ENCODE results near the gene DACH1. TPM values are rescaled to one million over a fixed set of nuclear protein-coding genes. Genes with fewer than 3 reads are reported as not detected.

DACH1 gene
- total RNA-seq, 2 donors from 2014 or later = 0.13 TPM; not detected in 1

DNA sequence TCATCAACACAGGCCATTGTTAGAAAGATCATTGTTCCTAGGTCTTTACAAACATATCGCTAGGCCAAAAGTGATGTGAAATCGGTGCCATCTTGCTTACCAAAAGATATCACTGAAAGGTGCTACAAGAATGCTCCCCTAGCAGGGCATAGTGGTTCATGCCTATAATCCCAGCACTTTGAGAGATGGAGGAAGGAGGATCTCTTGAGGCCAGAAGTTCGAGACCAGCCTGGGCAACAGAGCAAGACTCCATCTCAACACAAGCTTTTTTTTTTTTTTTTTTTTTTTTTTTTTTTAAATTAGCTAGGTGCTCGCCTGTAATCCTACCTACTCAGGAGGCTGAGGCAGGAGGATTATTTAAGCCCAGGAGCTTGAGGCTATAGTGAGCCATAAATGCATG lies 92.1 kb downstream of the DACH1 start:
- H3K4me3 Mint-ChIP-seq = no peak overlapping the region
- H3K36me3 Mint-ChIP-seq (ENCODE audit: low read depth) = no peaks in the 10 kb centered on the region
- H3K4me1 Mint-ChIP-seq = no peaks in the 10 kb centered on the region
- H3K9me3 ChIP-seq (ENCODE audit: control insufficient read depth, low read length, poor library complexity, severe bottlenecking) = no peaks in the 10 kb centered on the region
- no peaks in the 10 kb centered on the region for H3K27me3 Mint-ChIP-seq
- ATAC-seq (no peak), DNase-seq (no peak)
- no peak overlapping the region for H3K27ac Mint-ChIP-seq

DNA sequence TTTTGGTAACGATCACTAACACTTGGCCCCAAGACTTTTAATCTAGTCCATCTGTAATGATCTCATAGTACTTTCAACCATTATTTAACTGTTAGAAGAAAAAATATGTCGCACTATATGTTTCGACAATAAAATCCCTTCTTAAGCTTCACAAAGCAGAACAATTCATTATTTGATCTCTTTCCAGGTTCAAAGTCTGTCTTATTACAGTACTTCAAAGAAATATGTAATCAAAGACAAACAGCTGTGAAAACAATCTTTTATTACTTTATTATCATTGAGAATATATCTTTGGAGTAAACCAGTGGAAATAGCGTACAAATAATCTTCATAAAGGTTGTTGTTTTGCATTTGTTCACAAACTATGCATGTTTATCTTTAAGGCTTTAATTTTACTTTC lies 93.5 kb downstream of the DACH1 start:
- DNase-seq (no peak), ATAC-seq (no peak)
- H3K9me3 ChIP-seq (ENCODE audit: control insufficient read depth, low read length, poor library complexity, severe bottlenecking) = no peaks in the 10 kb centered on the region
- Mint-ChIP-seq H3K4me3 (no peak overlapping the region), H3K36me3 (ENCODE audit: low read depth) (no peaks in the 10 kb centered on the region), H3K27me3 (no peaks in the 10 kb centered on the region), H3K27ac (no peak overlapping the region), H3K4me1 (no peaks in the 10 kb centered on the region)

DNA sequence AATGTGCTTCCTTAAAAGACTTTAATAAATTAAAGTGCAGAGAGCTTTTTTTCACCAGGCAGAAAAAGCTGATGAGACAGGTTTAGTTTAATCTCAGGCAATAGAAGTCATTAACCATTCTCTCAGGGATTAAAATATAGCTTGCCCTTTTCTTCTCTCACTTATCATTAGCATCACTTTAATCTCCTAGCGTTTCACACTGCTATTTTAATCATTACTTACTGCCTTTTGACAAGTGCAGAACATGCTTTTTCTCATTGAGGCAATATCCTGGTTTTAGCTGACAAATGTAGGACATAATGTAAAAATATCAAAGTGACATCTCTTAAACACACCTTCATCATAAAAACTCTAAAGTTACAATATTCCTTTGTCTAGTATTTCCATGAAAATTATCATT lies 94.6 kb downstream of the DACH1 start:
- H3K27me3 Mint-ChIP-seq = no peaks in the 10 kb centered on the region
- DNase-seq (no peak), ATAC-seq (no peak)
- H3K9me3 ChIP-seq (ENCODE audit: control insufficient read depth, low read length, poor library complexity, severe bottlenecking) = no peaks in the 10 kb centered on the region
- no peaks in the 10 kb centered on the region for H3K4me1 Mint-ChIP-seq
- H3K4me3 Mint-ChIP-seq = no peak overlapping the region
- no peaks in the 10 kb centered on the region for H3K36me3 Mint-ChIP-seq (ENCODE audit: low read depth)
- H3K27ac Mint-ChIP-seq = no peak overlapping the region

DNA sequence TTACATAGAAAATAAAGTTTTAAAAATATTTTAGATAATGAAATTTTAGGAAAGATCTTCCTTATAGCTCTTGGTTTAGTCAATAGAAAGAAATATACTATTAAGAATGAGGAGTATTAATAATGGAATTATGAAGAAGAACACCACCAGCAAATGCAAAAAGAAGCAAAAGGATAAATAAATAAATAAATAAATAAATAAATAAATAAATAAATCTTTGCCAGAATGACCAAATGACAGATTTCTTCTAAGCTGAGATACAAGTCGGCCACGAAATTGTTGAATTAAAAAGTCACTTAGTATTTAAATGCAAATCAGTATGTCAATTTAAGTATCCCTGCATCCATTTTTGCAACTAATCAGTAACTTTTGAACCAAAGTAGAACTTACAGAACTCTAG lies 95.9 kb downstream of the DACH1 start:
- ATAC-seq (no peak), DNase-seq (no peak)

DNA sequence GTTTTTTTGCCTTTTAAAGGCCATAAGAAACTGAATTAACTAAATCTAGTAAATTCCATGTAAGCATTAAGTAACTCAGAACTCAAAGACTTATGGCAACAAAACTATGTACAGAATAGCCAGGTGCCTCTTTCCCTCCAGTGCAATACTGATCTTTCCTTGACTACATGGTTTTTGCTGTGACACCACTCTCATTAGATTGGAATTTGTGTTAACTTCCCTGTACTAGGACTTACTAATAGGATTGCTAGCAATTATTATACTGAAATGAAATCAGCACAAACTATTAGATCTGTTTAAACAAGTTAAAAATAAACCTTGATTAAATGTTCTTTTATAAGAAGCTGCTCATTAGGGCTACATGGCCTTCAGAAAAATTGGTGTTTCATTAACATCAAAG lies 96.3 kb downstream of the DACH1 start:
- DNase-seq (no peak), ATAC-seq (no peak)
- Mint-ChIP-seq H3K36me3 (ENCODE audit: low read depth) (no peaks in the 10 kb centered on the region), H3K4me1 (no peaks in the 10 kb centered on the region), H3K4me3 (no peak overlapping the region), H3K27me3 (no peaks in the 10 kb centered on the region), H3K27ac (no peak overlapping the region)
- H3K9me3 ChIP-seq (ENCODE audit: control insufficient read depth, low read length, poor library complexity, severe bottlenecking) = no peaks in the 10 kb centered on the region

More for the DNA sequence above, 95.9 kb downstream of the DACH1 start:
- H3K9me3 ChIP-seq (ENCODE audit: control insufficient read depth, low read length, poor library complexity, severe bottlenecking) = no peaks in the 10 kb centered on the region
- H3K27me3 Mint-ChIP-seq = no peaks in the 10 kb centered on the region
- no peak overlapping the region for H3K4me3 Mint-ChIP-seq
- H3K36me3 Mint-ChIP-seq (ENCODE audit: low read depth) = no peaks in the 10 kb centered on the region
- no peak overlapping the region for H3K27ac Mint-ChIP-seq
- H3K4me1 Mint-ChIP-seq = no peaks in the 10 kb centered on the region

DNA sequence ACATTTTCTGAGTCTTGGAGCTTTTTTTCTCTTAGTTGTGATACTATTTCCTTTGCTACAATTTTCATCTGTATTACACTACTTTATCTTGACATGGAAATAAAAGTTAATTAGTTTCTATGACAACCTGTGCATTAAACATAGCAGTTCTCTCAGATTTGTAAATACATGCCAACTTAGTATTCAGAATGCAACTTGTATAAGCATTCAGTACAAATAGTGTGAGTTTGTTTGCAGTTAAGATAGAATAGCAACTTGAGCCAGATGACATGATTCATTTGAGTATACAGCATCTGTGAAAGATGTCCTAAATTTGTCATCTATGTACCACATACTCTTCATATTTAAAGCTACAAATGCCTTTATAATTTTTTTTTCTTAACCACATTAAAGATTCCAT lies 98.1 kb downstream of the DACH1 start:
- ATAC-seq (no peak), DNase-seq (no peak)
- Mint-ChIP-seq H3K27me3 (no peaks in the 10 kb centered on the region), H3K36me3 (ENCODE audit: low read depth) (no peaks in the 10 kb centered on the region), H3K4me3 (no peak overlapping the region), H3K27ac (no peak overlapping the region), H3K4me1 (no peaks in the 10 kb centered on the region)
- no peaks in the 10 kb centered on the region for H3K9me3 ChIP-seq (ENCODE audit: control insufficient read depth, low read length, poor library complexity, severe bottlenecking)

DNA sequence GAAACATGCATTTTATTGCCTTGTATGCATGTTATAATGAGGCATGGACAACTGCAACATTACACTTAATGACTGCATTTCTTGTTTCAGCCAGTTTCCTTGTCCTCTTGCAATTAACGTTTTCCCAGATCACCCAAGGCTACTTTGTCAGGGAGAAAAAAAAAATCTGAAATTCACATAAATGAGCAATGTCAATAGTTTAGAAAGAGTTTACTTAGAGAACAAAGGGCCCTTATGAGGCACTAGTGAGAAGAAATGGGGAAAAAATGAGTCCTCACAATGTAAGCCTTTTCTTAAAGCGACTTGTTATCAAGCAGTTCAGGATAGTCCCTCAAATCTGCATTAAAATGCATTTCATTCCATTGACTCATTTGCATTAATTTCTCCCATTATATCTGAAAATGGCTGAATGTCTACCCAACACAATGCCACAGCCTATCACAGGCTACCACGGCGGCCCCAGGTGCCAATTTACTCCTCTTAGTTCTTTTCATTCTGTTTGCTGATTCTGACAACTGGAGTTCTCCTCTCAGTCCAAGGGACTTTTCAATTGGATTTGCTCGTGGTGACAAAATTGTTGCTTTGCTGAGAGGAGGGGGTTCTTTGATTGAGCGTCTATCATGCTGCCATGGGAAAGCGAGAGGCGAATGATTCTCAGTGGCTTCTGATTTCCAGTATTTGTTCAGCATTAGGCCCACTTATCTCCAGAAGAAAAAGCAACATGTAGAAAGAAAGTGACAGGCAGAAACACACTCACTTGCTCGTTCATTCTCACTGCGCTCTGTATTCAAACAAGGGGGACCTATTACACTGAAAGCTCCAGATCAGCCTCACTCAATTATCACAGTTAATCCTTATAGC lies 107.1 kb downstream of the DACH1 start:
- no peak overlapping the region for H3K4me3 Mint-ChIP-seq
- no peaks in the 10 kb centered on the region for H3K36me3 Mint-ChIP-seq (ENCODE audit: low read depth)
- DNase-seq (no peak), ATAC-seq (no peak)
- H3K9me3 ChIP-seq (ENCODE audit: control insufficient read depth, low read length, poor library complexity, severe bottlenecking) = no peaks in the 10 kb centered on the region
- no peaks in the 10 kb centered on the region for H3K27me3 Mint-ChIP-seq
- no peak overlapping the region for H3K27ac Mint-ChIP-seq
- no peaks in the 10 kb centered on the region for H3K4me1 Mint-ChIP-seq

DNA sequence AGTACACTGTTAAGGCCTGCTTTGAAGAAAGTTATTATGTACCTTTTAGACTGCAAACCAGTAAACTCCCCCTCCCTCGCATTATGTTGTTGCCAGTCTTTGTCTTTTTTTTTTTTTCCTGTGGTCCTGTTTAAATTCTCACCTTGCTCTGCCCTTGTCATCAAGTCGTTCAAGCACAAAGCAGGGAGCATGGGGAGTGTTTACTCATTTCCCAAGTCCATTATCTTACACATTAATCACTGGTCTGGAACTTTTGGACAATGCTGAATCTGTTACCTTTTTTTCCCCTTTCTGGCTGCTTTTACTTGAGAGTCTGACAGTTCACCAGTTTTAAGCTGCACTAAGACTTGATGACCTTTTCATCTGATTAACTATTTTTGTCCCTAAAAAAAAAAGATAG lies 108.2 kb downstream of the DACH1 start:
- H3K27me3 Mint-ChIP-seq = no peaks in the 10 kb centered on the region
- no peak overlapping the region for H3K27ac Mint-ChIP-seq
- ATAC-seq (no peak), DNase-seq (no peak)
- H3K9me3 ChIP-seq (ENCODE audit: control insufficient read depth, low read length, poor library complexity, severe bottlenecking) = no peaks in the 10 kb centered on the region
- H3K36me3 Mint-ChIP-seq (ENCODE audit: low read depth) = no peaks in the 10 kb centered on the region
- H3K4me3 Mint-ChIP-seq = no peak overlapping the region
- H3K4me1 Mint-ChIP-seq = no peaks in the 10 kb centered on the region

DNA sequence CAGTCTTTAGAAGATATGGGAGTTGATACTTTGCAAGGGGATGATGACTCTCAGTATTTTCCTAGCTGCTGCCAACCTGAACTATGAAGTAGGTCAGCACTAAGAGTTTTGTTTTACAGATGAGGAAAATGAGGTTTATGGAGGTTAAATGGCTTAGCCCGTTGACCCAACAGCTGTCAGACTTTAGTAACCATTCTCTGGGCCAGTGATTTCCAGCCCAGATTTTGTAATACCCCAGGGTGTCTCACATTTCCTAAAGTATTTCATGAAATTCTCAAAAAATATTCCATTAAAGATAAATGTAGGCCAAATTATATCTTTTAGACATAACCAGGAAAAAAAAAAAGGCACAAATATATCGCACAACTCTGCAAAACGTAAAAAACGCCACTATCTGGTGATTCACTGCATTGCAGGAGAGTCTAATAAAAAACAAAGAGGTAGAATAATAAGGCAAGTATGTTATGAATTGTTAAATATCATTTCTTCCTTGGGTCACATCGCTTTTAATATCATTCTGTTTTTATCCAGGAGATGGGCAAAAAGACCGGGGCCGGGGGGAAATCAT lies 112.5 kb downstream of the DACH1 start:
- H3K9me3 ChIP-seq (ENCODE audit: control insufficient read depth, low read length, poor library complexity, severe bottlenecking) = no peaks in the 10 kb centered on the region
- no peak for DNase-seq
- no peak overlapping the region for H3K27ac Mint-ChIP-seq
- H3K27me3 Mint-ChIP-seq = no peaks in the 10 kb centered on the region
- no peaks in the 10 kb centered on the region for H3K36me3 Mint-ChIP-seq (ENCODE audit: low read depth)
- no peak for ATAC-seq
- no peak overlapping the region for H3K4me3 Mint-ChIP-seq
- no peaks in the 10 kb centered on the region for H3K4me1 Mint-ChIP-seq

DNA sequence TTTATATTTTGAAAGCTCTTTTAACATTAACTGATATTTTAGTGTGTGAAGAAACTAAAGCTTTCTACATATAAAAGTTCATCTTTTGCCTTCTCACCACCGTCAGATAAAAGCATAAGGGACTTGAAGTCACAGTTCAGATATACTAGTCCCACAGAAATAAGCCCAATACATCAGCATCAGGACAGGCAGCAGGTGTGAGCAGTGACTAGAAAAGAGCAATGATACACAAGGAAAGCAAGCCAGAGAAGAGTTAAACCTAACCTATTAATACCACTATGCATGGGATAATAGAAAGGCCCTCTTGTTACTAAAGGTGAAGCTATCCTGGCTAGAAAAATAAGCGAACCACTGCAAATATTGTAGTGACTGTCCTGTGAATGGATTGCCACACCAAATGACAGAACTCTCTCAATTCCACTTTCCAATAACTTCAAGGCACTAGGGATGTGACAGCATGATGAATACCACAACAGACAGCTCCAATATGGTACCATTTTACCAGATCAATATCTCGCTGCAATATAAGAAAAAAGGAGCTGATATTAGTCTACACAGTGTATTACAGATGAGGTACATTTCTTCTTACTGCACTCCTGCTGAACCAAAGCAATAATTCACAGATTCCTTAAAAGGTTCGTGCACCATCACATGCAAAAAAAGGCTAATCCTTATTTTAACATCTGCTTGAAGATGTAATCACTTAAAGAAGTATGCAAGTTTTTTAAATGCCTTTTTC lies 114.1 kb downstream of the DACH1 start:
- H3K9me3 ChIP-seq (ENCODE audit: control insufficient read depth, low read length, poor library complexity, severe bottlenecking) = no peaks in the 10 kb centered on the region
- Mint-ChIP-seq H3K27me3 (no peaks in the 10 kb centered on the region), H3K4me1 (no peaks in the 10 kb centered on the region), H3K4me3 (no peak overlapping the region), H3K36me3 (ENCODE audit: low read depth) (no peaks in the 10 kb centered on the region), H3K27ac (no peak overlapping the region)
- no peak for DNase-seq
- no peak for ATAC-seq

DNA sequence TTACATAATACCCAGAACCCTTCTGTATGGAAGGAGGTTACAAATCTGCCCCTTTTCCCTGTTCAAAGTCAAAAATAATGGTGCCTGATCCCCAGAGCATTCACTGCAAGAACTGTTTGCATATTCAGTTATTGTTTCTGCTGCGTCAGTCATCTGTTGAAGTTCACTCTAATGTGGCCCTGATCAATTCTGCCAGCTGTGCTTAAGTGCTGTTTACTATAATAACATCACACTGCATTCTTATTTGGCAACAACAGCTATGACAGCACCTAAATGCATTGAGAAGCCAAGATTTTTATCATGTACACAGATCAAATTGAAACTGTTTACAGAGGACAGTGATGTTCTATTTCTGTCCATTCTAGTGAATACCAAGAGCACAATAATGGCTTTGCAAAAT lies 115.9 kb downstream of the DACH1 start:
- DNase-seq = no peak
- H3K36me3 Mint-ChIP-seq (ENCODE audit: low read depth) = no peaks in the 10 kb centered on the region
- H3K4me3 Mint-ChIP-seq = no peak overlapping the region
- H3K4me1 Mint-ChIP-seq = no peaks in the 10 kb centered on the region
- no peaks in the 10 kb centered on the region for H3K27me3 Mint-ChIP-seq
- H3K27ac Mint-ChIP-seq = no peak overlapping the region
- no peaks in the 10 kb centered on the region for H3K9me3 ChIP-seq (ENCODE audit: control insufficient read depth, low read length, poor library complexity, severe bottlenecking)
- ATAC-seq = no peak

DNA sequence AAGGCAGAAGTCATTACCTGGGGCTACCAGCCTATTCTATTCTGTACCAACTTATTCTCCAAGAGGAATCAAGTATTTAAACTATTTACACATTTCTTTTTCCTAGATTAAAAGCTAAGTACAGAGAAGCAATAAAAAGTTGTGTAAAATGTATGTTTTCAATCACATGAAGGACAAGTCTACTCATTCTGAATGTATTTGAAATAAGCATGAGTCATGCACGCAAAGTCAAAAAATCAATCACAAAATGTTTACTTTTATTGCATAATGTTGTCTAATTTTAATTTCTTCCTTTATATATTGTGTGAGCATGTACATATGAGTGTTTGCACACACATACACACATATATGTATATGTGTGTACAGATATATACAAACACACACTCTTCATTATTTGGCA lies 136.7 kb downstream of the DACH1 start:
- H3K9me3 ChIP-seq (ENCODE audit: control insufficient read depth, low read length, poor library complexity, severe bottlenecking) = no peaks in the 10 kb centered on the region
- Mint-ChIP-seq H3K27ac (no peak overlapping the region), H3K36me3 (ENCODE audit: low read depth) (no peaks in the 10 kb centered on the region), H3K4me1 (no peaks in the 10 kb centered on the region), H3K4me3 (no peak overlapping the region), H3K27me3 (no peaks in the 10 kb centered on the region)
- no peak for DNase-seq
- ATAC-seq = no peak

DNA sequence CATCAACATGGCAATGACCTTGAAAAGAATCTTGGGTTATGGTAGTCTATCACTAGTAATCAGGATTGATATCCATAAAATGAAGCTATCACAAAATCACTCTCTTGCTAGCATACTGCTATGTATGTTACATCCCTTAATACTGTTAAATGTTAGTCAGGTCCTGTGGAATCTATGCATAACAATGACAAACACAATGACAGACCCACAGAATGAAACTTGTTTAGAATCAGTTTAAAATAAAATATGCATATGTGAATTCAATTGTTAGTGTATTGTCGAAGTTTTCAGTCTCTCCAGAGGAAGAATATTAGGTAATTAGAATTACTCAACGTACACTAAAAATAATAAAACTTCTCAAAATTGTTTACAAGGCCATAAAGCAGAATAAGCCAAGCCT lies 137.6 kb downstream of the DACH1 start:
- no peaks in the 10 kb centered on the region for H3K4me1 Mint-ChIP-seq

More for the DNA sequence above, 137.6 kb downstream of the DACH1 start:
- Mint-ChIP-seq H3K27ac (no peak overlapping the region), H3K27me3 (no peaks in the 10 kb centered on the region), H3K4me3 (no peak overlapping the region), H3K36me3 (ENCODE audit: low read depth) (no peaks in the 10 kb centered on the region)
- ATAC-seq (no peak), DNase-seq (no peak)
- H3K9me3 ChIP-seq (ENCODE audit: control insufficient read depth, low read length, poor library complexity, severe bottlenecking) = no peaks in the 10 kb centered on the region
